Suprapubic skin (tissue), 4 donors: Measurements from ENCODE around the gene IL1B.

Experiments used
- POLR2A ChIP-seq, 2 donors: fragments of 450-650 bp; IDR thresholded peaks; one replicate each; pipeline ENCODE4 v1.6.1; 2017; ENCODE audit warnings: antibody characterized with exemption in 2 of 2, mild to moderate bottlenecking in 2 of 2, moderate library complexity in 2 of 2
- POLR2AphosphoS5 ChIP-seq, 3 donors: sonication (generic); formaldehyde crosslinking; IDR thresholded peaks; one replicate each; pipeline ENCODE4 v1.6.1; 2017; ENCODE audit warnings: antibody characterized with exemption in 3 of 3
- TF ChIP-seq, protein P1 (sequence below), 2 donors: fragments of 200-600 bp in 1 of 2; fragments of 450-650 bp in 1 of 2; sonication (generic) in 1 of 2; IDR thresholded peaks; one replicate each; pipeline ENCODE4 v1.5.1; 2016 to 2019; ENCODE audit warnings: antibody characterized with exemption in 2 of 2, mild to moderate bottlenecking in 1 of 2, moderate library complexity in 1 of 2

DNA sequence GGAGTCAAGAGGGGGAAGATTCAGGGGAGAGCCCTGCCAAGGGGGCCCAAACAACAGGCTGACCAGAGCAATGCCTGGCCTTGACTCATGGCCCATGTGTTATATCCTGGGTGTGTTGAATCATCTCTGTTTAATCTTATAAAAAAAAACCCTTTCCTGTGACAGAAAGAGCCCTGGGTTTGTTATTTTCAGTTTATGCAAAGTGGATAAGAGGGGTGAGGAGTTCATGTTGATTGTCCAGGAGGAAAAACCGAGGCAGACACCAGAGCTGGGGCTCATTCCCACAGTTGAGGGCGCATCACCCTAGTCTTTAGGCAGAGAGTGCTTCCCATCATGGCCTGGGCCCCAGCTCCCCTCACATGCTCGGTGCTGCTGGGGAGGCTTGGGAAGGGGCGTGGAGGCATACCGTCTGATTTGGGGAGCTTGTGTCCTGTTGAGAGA lies 43.5 kb upstream of the IL1B start:
- TF ChIP-seq, protein P1, sequence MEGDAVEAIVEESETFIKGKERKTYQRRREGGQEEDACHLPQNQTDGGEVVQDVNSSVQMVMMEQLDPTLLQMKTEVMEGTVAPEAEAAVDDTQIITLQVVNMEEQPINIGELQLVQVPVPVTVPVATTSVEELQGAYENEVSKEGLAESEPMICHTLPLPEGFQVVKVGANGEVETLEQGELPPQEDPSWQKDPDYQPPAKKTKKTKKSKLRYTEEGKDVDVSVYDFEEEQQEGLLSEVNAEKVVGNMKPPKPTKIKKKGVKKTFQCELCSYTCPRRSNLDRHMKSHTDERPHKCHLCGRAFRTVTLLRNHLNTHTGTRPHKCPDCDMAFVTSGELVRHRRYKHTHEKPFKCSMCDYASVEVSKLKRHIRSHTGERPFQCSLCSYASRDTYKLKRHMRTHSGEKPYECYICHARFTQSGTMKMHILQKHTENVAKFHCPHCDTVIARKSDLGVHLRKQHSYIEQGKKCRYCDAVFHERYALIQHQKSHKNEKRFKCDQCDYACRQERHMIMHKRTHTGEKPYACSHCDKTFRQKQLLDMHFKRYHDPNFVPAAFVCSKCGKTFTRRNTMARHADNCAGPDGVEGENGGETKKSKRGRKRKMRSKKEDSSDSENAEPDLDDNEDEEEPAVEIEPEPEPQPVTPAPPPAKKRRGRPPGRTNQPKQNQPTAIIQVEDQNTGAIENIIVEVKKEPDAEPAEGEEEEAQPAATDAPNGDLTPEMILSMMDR (IDR thresholded peaks at IDR 0.05) = no peak
- TF ChIP-seq POLR2AphosphoS5 (IDR thresholded peaks at IDR 0.05) (no peak), POLR2A (IDR thresholded peaks at IDR 0.05) (no peak)
